HG03095 (cell line): ENCODE results near the gene H6PD.

Source experiments
- ATAC-seq: cut with Tn5 transposase; IDR thresholded peaks from one replicate; pipeline ENCODE4 v1.9.1; 2021; ENCODE audit warnings: moderate library complexity; ENCODE audit not compliant: unreplicated experiment

Gene H6PD

GRCh38 chr1:9207086-9207485, 27.5 kb upstream of the H6PD start:
- no peak for ATAC-seq

- ATAC-seq = no peak
Observed at GRCh38 chr1:9207715-9208114, 26.9 kb upstream of the H6PD start.

- no peak for ATAC-seq
Observed at GRCh38 chr1:9211291-9211811, 23.2 kb upstream of the H6PD start.

- no peak for ATAC-seq
Observed at GRCh38 chr1:9212735-9213134, 21.8 kb upstream of the H6PD start.

- no peak for ATAC-seq
Observed at GRCh38 chr1:9213956-9214355, 20.6 kb upstream of the H6PD start.

GRCh38 chr1:9218917-9219316, 15.7 kb upstream of the H6PD start:
- ATAC-seq = no peak

- ATAC-seq = no peak
Observed at GRCh38 chr1:9222846-9223625, 11.5 kb upstream of the H6PD start.

GRCh38 chr1:9224664-9225410, 9.7 kb upstream of the H6PD start:
- ATAC-seq = no peak

GRCh38 chr1:9225411-9225785, 9.2 kb upstream of the H6PD start:
- no peak for ATAC-seq

GRCh38 chr1:9228609-9229008, 6.0 kb upstream of the H6PD start:
- ATAC-seq = no peak

GRCh38 chr1:9229549-9229948, 5.0 kb upstream of the H6PD start:
- no peak for ATAC-seq

GRCh38 chr1:9230869-9231533, 3.6 kb upstream of the H6PD start:
- no peak for ATAC-seq

- no peak for ATAC-seq
Observed at GRCh38 chr1:9231648-9232332, 2.8 kb upstream of the H6PD start.

GRCh38 chr1:9233241-9233941, 1.2 kb upstream of the H6PD start:
- no peak for ATAC-seq

- no peak for ATAC-seq
Observed at GRCh38 chr1:9233942-9234222, 692 bp upstream of the H6PD start.

- no peak for ATAC-seq
Observed at GRCh38 chr1:9235096-9235459, 504 bp downstream of the H6PD start.

GRCh38 chr1:9235560-9235959, 986 bp downstream of the H6PD start:
- no peak for ATAC-seq

- no peak for ATAC-seq
Observed at GRCh38 chr1:9238134-9238533, 3.6 kb downstream of the H6PD start.

- ATAC-seq = no peak
Observed at GRCh38 chr1:9238550-9238949, 4.0 kb downstream of the H6PD start.

GRCh38 chr1:9239622-9240401, 5.2 kb downstream of the H6PD start:
- no peak for ATAC-seq
